Gastrocnemius medialis (tissue), 4 donors: Measurements from ENCODE around the gene TERT. TPM values are rescaled to one million over a fixed set of nuclear protein-coding genes. Genes with fewer than 3 reads are reported as not detected.

ENCODE experiments used
- ATAC-seq, 2 donors: fragments of 150-250 bp; one replicate each; pipeline ENCODE4 v1.9.1; 2016
- DNase-seq, 2 donors: peaks; one replicate each; pipeline ENCODE4 v3.0.0-alpha.2; 2019
- H3K27ac ChIP-seq, 4 donors: fragments of 200-600 bp; sonication (generic); 1 replicate in 1 of 4; 2 replicates in 3 of 4; pipeline ENCODE4 v1.5.1; 2016 to 2018; ENCODE audit warnings: mild to moderate bottlenecking in 2 of 4, moderate library complexity in 1 of 4
- H3K27me3 ChIP-seq, 3 donors: fragments of 200-600 bp; sonication (generic) in 2 of 3; 1 replicate in 1 of 3; 2 replicates in 2 of 3; pipeline versions ENCODE4 v1.5.1 to v1.6.0; 2016 to 2019; ENCODE audit warnings: mild to moderate bottlenecking in 1 of 3, moderate library complexity in 1 of 3
- H3K36me3 ChIP-seq, 2 donors: fragments of 200-600 bp; sonication (generic) in 1 of 2; one replicate each; pipeline ENCODE4 v1.5.1; 2017 to 2018
- H3K4me1 ChIP-seq, 2 donors: fragments of 200-600 bp; sonication (generic) in 1 of 2; one replicate each; pipeline ENCODE4 v1.5.1; 2016 to 2017; ENCODE audit warnings: mild to moderate bottlenecking in 2 of 2
- H3K4me3 ChIP-seq, 4 donors: fragments of 200-600 bp; sonication (generic) in 3 of 4; 1 replicate in 1 of 4; 2 replicates in 3 of 4; pipeline ENCODE4 v1.5.1; 2016 to 2019; ENCODE audit warnings: mild to moderate bottlenecking in 2 of 4
- H3K9me3 ChIP-seq, 3 donors: fragments of 200-600 bp; sonication (generic) in 2 of 3; 1 replicate in 1 of 3; 2 replicates in 2 of 3; pipeline ENCODE4 v1.5.1; 2016 to 2019
- POLR2A ChIP-seq, 2 donors: fragments of 450-650 bp; IDR thresholded peaks; one replicate each; pipeline ENCODE4 v1.6.1; 2017; ENCODE audit warnings: antibody characterized with exemption in 2 of 2, mild to moderate bottlenecking in 2 of 2, moderate library complexity in 2 of 2
- in situ Hi-C, 4 donors: fragments of 200-750 bp; cut with MboI; loops; one replicate each; pipeline versions ENCODE4 v1.15.0 to v1.8.0; 2017; ENCODE audit warnings: low sequenced_read_pairs in 4 of 4
- intact Hi-C: fragments of 100-400 bp; cut with DNase I; formaldehyde crosslinking; loops from one replicate; pipeline ENCODE4 v1.15.1; 2023; ENCODE audit warnings: low total_unique reads
- total RNA-seq, 4 donors: library from RNA; depleted of rRNA; stranded (reverse); fragments of >200 nt; gene quantifications; one replicate each; pipeline versions ENCODE4 v1.1.0 to v1.2.3, GENCODE V29; 2016
- TF ChIP-seq, protein P1 (sequence below), 5 experiments: fragments of 450-650 bp in 3 of 5; fragments of 200-600 bp in 2 of 5; sonication (generic) in 2 of 5; IDR thresholded peaks in 4 of 5; conservative IDR thresholded peaks in 1 of 5; 1 replicate in 4 of 5; 2 replicates in 1 of 5; pipeline ENCODE4 v1.5.1; 2016 to 2019; ENCODE audit warnings: antibody characterized with exemption in 5 of 5, mild to moderate bottlenecking in 3 of 5, moderate library complexity in 3 of 5

TERT gene
- total RNA-seq, 4 donors from 2014 or later = not detected

DNA sequence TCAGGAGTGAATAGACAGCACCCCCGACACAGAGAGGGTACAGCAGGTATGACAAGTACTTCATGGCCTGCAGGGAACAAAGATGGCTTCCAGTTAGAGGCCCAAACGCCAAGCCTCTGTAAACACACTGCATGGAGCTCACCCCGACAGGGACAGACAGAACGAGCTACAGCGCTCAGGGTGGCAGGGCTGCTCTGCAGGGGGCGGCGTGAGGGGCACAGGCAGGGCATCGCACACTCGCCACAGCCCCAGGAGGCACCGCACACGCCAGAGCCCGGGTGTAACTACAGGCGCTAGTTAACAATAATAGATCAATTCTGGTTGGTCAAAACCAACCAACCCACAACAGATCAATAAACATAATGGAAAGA lies 28.9 kb upstream of the TERT start:
- intact Hi-C loops = loop anchor here (1.0 kb wide), 1 partner anchor 22 kb away; the partner anchor contains the start of gene CLPTM1L
- Histone ChIP-seq H3K4me3 (no peak overlapping the region), H3K27ac (peak overlapping the region in 1 of 4 donors; percentile 79), H3K4me1 (peaks cover 7 to 12% of the 10 kb centered on the region in 2 donors), H3K27me3 (no peaks in the 10 kb centered on the region), H3K36me3 (peaks cover 0 to 57% of the 10 kb centered on the region in 2 donors), H3K9me3 (no peaks in the 10 kb centered on the region)
- in situ Hi-C loops = no loop called here
- no peak for ATAC-seq
- TF ChIP-seq POLR2A (IDR thresholded peaks at IDR 0.05) = no peak
- TF ChIP-seq, protein P1, sequence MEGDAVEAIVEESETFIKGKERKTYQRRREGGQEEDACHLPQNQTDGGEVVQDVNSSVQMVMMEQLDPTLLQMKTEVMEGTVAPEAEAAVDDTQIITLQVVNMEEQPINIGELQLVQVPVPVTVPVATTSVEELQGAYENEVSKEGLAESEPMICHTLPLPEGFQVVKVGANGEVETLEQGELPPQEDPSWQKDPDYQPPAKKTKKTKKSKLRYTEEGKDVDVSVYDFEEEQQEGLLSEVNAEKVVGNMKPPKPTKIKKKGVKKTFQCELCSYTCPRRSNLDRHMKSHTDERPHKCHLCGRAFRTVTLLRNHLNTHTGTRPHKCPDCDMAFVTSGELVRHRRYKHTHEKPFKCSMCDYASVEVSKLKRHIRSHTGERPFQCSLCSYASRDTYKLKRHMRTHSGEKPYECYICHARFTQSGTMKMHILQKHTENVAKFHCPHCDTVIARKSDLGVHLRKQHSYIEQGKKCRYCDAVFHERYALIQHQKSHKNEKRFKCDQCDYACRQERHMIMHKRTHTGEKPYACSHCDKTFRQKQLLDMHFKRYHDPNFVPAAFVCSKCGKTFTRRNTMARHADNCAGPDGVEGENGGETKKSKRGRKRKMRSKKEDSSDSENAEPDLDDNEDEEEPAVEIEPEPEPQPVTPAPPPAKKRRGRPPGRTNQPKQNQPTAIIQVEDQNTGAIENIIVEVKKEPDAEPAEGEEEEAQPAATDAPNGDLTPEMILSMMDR (IDR thresholded peaks at IDR 0.05 in 4 of 5, conservative IDR thresholded peaks at IDR 0.05 in 1 of 5) = no peak
- no peak for DNase-seq

DNA sequence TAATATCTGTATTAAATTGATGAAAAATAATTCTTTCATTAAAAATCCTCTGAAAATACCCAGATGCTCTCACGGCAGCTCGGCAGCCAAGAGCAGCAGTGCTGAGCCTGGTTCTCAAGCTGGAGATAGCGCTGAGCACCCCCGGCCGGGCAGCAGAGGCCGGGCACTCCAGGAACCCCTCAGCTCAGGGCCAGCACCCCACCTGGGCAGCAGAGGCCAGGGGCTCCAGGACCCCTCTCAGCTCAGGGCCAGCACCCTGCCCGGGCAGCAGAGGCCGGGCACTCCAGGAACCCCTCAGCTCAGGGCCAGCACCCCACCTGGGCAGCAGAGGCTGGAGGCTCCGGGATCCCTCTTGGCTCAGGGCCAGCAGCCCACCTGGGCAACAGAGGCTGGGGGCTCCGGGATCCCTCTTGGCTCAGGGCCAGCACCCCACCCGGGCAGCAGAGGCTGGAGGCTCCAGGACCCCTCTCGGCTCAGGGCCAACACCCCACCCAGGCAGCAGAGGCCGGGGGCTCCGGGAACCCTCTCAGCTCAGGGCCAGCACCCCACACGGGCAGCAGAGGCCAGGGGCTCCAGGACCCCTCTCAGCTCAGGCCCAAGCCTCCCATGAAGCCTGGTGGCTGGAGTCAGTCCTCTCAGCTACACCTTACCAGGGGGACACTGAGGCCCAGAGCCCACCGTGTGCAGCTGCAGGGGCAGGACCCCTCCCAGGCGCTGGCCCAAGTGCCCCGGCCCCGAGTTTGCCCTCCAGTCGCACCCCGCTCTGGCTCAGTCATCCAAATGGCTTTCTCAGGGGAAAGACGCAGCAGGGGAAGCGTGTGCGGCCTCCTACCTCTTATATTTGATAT lies 28.3 kb upstream of the TERT start:
- Histone ChIP-seq H3K4me1 (peaks cover 7 to 12% of the 10 kb centered on the region in 2 donors), H3K27me3 (no peaks in the 10 kb centered on the region), H3K36me3 (peaks cover 0 to 63% of the 10 kb centered on the region in 2 donors), H3K9me3 (no peaks in the 10 kb centered on the region), H3K27ac (no peak overlapping the region), H3K4me3 (no peak overlapping the region)
- TF ChIP-seq POLR2A (IDR thresholded peaks at IDR 0.05) = no peak
- TF ChIP-seq, protein P1 (IDR thresholded peaks at IDR 0.05 in 4 of 5, conservative IDR thresholded peaks at IDR 0.05 in 1 of 5) = no peak
- no peak for DNase-seq
- intact Hi-C loops (no loop called here), in situ Hi-C loops (no loop called here)
- no peak for ATAC-seq

DNA sequence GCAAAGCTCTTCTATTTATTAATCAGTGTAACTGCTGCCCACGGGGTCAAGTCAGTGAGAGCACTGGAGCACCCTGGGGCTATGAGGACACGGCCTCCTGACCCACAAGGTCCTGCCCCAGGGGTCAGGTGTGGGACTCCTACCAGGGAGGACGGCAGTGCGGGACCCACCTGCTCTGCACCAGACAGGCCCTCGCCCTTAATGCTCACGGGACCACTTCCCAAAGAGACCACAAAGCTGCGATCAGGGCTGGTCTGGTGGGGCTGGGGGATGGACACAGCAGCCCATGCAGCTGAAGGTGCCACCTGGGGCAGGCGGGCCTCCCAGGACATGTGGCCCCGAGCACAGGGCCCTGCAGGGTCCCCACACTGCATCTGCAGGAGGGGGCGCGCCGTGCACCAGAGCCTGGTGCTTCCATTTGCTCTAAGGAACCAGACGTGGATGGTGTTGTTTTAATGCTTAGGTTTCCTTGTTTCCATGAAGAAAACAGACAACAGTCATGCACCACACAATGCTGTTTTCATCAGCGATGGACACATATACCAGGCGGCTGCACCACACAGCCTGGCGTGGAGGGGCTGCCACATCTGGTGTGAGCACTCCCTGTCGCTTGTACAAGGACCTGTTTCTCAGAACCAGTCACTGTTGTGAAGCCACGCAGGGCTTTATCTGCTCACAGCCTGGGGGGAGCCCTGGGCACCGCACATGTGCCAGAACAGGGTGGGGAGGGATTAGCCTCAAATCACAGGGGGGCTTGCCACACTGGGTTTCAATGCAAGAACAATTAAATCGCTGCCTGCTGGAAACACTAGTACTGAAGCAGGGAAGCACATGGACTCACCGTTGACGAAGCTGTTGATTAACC lies 27.4 kb upstream of the TERT start:
- peaks cover 7 to 12% of the 10 kb centered on the region in 2 donors for H3K4me1 ChIP-seq
- peaks cover 0 to 72% of the 10 kb centered on the region in 2 donors for H3K36me3 ChIP-seq
- no peaks in the 10 kb centered on the region for H3K9me3 ChIP-seq
- in situ Hi-C loops (no loop called here), intact Hi-C loops (no loop called here)
- no peaks in the 10 kb centered on the region for H3K27me3 ChIP-seq
- DNase-seq (no peak), ATAC-seq (no peak)
- H3K27ac ChIP-seq = no peak overlapping the region
- TF ChIP-seq, protein P1 (IDR thresholded peaks at IDR 0.05 in 4 of 5, conservative IDR thresholded peaks at IDR 0.05 in 1 of 5) = no peak
- TF ChIP-seq POLR2A (IDR thresholded peaks at IDR 0.05) = no peak
- no peak overlapping the region for H3K4me3 ChIP-seq

DNA sequence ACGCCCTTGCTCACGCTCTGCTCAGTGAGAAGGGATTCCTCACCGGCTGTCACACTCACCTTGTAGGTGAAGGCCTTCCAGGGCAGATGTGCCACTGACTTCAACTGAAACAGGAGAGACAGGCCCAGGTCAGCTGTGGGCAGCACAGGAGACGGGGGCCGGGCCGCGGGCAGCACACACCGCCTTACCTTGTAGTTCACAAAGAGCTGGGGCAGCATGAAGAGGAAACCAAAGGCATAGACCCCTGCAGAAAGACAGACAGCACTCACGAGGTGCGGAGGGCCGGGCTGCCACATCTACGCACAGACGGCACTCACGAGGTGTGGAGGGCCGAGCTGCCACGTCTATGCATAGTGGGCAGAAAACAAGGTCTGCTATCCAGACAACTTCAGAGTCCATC lies 26.7 kb upstream of the TERT start:
- no peak for TF ChIP-seq POLR2A (IDR thresholded peaks at IDR 0.05)
- TF ChIP-seq, protein P1 (IDR thresholded peaks at IDR 0.05 in 4 of 5, conservative IDR thresholded peaks at IDR 0.05 in 1 of 5) = no peak
- no peak overlapping the region for H3K4me3 ChIP-seq
- in situ Hi-C loops = no loop called here
- DNase-seq = no peak
- peaks cover 7 to 12% of the 10 kb centered on the region in 2 donors for H3K4me1 ChIP-seq
- no peak for ATAC-seq
- no peaks in the 10 kb centered on the region for H3K9me3 ChIP-seq
- intact Hi-C loops = no loop called here
- peaks cover 0 to 76% of the 10 kb centered on the region in 2 donors for H3K36me3 ChIP-seq
- no peak overlapping the region for H3K27ac ChIP-seq
- no peaks in the 10 kb centered on the region for H3K27me3 ChIP-seq
